GM19455 (cell line): ENCODE measurements around the gene RPH3AL.

Experiments
- ATAC-seq: cut with Tn5 transposase; IDR thresholded peaks from one replicate; pipeline ENCODE4 v1.9.1; 2021; ENCODE audit not compliant: unreplicated experiment

Gene RPH3AL

DNA sequence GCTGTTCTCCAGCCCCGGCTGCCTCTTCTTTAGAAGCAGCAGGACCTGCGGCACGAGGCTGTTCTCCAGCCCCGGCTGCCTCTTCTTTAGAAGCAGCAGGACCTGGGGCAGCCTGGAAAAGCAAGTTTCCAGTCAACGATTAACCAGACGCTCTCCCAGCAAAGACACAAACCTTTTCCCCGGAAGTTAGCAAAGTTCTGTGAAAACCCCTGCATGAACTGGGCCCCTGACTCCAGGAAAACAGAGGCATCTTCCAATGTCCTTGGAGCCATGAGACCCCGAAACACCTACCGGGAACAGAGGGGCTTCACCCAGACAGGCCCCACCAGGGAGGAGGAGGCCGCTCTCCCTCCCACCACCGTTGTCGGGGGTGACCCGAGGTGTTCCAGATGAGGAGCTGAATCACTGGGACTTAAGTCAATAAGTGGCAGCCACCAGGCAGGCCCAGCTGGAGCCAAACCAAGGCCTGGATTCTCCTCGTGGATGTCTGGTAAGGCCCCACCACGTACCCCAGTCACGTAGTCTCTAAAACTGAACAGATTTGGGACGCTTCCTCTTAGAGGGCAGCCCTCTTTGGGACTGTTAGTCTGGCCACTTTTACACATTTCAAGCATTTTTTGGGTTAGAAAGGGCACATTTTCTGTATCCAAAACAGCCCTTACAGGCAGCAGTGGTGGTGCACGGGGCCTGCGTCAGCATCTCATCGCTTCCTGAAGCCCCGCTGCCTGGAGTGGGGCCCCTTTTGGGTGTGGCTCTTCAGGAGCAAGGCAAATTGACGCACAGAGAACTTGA is at the start of gene RPH3AL:
Gene RPH3AL, minus strand, starts transcription at position 387 of the 792 bp plus-strand sequence. CDS start 25,264 bp downstream, outside the sequence.
- ATAC-seq: no peak

DNA sequence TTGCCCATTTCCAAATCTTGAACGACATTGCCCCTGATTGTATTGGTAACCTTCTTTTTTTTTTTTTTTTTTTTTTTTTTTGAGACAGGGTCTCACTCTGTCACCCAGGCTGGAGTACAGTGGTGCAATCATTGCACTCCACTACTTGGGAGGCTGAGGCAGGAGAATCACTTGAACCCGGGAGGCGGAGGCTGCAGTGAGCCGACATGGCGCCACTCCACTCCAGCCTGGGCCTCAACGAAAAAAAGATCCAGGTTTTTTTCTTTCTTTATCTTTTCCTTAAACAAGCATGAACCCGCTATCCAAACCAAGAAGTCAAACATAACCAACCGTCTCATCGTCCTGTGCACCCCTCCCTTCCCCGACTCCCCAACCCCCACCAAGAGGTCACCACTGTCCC is 47.6 kb upstream of the RPH3AL start:
- no peak for ATAC-seq

DNA sequence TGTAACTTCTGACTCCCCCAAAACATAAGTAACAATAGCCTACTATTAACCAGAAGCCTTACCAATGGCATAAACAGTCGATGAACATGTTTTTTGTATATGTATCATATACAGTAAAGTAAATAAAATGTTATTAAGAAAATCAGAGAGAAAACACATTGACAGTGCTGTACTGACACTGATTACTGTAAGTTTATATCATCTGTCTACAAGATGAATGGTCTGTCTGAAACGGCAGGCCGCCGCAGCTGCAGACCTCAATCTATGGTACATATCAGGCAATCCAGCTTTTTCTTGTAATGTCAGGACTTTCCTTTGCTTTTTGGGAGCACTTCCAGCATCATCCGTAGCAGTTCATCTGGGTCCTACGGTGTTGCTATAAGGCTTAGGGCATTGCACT is 44.2 kb upstream of the RPH3AL start:
- ATAC-seq: no peak

DNA sequence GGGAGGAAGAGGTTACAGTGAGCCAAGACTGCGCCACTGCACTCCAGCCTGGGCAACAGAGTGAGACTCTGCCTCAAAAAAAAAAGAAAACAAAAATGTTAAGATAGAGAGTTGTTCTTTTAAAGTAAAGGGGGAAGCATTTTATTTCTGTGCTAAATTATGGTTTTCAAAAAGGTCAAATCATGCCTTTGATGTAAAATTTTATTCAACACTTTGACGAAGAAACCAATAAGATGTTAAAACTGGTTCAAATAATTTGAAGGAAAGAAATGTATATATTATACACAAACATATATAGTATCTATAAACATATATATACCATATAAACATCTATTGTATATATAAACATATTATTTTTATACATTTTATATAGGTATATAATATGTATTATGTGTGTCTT is 43.4 kb upstream of the RPH3AL start:
- ATAC-seq: no peak

DNA sequence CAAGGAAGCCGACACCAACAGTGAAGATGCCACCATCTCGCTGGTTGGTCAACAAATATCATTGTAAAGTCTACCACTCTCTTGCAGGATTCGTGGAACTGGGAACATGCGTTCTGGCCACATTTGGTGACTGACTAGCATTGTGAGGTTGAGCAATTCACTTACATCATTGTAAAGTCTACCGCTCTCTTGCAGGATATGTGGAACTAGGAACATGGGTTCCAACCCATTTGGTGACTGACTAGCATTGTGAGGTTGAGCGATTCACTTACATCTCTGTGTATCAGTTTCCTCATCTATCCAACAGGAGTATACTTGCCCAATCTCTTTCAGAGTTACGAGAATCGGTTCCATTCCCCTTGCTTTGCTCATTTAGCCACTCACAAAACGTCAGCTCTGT is 42.6 kb upstream of the RPH3AL start:
- no peak for ATAC-seq

DNA sequence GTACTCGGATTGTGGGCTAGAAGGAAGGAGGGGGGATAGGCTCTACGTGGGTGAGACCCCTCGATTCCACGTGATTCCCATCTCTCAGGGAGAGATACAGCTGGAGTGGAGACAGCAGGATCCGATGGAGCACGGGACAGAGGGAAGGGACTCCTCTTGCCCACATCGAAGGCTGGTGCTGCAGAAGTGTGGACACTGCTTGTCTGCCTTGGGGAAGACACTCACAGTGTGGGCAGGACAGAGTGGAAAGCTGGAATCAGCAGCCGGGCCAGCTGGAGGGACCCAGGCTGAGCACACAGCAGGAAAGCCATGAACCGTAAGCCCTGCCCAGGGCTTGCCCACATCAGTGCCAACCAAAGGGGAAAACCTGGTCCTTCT is 42.1 kb upstream of the RPH3AL start:
- no peak for ATAC-seq

DNA sequence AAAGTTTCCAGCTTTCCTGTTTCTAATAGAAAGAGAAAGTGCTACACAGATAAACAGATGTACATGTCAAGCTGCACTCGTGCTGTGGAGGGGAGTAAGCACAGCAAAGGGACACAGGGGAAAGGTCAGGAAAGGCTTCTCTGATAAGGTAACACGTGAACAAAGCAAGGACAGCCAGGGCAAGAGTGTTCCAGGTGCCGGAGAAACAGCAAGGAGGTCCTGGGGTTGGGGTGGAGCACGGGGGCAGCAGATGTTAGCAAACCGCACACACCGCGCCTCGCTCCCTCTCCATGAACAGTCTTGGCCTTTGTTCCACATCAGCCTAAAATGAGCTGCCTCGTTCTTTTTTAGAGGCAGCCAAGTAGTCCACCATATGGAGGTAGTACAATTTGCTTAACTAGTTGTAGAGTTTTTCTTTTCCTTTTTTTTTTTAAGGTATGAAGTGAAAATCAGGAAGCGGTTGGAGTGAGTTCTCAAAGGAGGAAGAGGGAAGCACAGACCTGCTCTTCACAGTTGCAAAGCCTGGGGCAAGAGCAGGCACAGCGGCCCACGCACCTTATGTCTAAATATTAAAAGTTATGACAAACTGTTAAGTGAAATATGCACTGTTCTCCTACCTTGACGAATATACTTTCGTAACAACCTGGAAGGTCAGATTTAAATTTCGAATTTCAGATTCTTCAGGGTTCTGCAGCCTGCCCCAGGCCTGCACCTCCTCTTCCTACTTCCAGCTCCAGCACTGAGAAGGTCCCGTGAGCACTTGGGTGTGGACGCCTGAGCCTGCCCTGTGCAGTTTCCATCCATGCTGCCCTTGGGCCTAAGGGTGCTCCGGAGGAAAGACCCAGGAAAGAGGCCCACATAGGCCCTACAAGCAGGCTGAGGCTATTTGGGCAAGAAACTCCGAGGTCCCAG is 41.5 kb upstream of the RPH3AL start:
- ATAC-seq: no peak

DNA sequence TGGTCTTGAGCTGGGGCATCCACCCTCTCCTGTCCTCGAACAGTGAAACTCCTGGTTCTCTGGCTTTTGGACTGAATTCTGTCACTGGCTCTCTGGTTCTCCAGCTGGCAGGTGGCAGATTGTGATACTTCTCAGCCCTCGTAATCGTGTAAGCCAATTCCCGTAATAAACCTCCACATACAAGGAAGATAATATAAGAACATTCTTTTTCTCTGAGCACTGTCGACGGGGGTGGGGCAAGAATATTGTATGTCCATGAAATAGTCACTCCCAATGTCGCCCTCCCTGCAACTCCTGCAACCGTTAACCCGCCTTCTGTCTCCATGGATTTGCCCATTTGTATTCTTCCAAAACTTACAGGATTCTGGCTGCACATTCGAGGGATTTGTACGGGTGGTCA is 39.2 kb upstream of the RPH3AL start:
- no peak for ATAC-seq

GRCh38 chr17:390025-390424 is 37.4 kb upstream of the RPH3AL start:
- ATAC-seq: no peak

DNA sequence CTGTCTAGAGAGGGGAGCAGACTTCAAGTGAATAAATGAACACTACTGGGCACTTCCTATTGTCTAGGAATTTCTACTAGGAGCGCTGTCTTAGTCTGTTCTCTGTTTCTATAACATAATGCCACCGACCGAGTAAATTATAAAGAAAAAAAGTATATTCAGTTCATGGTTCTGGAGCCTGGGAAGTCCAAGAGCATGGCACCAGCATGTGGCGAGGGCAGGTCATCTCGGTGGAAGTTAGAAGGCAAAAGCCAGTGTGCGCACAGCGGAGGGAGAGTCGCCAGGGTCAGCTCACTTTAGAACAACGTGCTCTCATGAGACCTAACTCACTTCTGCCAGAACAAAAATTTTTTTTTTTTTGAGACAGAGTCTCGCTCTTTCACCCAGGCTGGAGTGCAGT is 35.5 kb upstream of the RPH3AL start:
- ATAC-seq: no peak

GRCh38 chr17:386141-386876 is 33.7 kb upstream of the RPH3AL start:
- no peak for ATAC-seq

DNA sequence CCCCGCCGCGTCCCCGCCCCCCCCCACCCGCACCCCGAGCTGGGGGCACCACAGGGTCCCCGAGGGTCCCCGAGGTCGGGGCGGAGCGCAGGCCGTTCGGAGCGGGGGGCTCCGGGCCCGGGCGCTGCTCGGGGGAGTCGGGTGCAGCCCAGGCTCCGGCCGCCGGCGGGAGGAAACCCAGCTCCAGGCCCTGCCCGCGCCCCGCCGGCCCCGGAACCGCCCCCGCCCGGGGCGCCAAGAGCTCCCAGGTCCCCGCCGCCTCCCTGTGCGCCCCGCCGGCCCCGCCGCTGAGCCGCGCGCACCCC is 33.2 kb upstream of the RPH3AL start:
- no peak for ATAC-seq

DNA sequence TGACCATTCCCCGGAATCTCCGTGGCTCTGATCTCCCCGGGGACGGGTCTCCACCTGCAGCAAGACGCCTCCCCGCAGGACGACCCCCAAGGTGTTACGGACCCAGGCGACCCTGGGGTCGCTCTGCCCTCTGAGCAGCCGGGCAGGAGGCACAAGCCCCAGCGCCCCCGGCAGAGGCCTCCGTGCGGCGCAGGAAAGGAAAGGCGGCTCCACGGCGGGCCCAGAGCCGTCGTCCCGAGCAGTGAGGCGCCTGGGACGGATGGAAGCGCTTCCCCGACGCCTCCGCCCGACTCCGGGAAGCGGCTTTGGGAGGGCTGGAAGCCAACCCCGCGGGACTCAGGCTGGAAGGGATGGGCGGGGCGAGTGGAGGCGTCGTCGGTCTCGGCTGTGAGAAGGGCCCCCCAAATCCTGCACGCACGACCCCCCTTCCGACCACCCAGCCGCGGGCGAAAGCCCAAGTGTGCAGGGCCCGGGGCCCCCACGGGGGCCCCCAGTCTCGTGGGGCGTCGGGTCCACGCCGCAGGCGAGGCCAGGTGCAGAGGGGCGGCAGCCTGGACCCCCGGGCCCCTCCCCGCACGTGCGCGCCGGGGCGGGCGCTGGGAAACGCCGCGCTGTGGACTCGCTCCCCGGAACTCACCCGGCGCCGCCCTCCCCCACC is 32.7 kb upstream of the RPH3AL start:
- no peak for ATAC-seq

GRCh38 chr17:384622-385177 is 32.1 kb upstream of the RPH3AL start:
- ATAC-seq: no peak

GRCh38 chr17:383771-384621 is 31.4 kb upstream of the RPH3AL start:
- ATAC-seq: no peak

DNA sequence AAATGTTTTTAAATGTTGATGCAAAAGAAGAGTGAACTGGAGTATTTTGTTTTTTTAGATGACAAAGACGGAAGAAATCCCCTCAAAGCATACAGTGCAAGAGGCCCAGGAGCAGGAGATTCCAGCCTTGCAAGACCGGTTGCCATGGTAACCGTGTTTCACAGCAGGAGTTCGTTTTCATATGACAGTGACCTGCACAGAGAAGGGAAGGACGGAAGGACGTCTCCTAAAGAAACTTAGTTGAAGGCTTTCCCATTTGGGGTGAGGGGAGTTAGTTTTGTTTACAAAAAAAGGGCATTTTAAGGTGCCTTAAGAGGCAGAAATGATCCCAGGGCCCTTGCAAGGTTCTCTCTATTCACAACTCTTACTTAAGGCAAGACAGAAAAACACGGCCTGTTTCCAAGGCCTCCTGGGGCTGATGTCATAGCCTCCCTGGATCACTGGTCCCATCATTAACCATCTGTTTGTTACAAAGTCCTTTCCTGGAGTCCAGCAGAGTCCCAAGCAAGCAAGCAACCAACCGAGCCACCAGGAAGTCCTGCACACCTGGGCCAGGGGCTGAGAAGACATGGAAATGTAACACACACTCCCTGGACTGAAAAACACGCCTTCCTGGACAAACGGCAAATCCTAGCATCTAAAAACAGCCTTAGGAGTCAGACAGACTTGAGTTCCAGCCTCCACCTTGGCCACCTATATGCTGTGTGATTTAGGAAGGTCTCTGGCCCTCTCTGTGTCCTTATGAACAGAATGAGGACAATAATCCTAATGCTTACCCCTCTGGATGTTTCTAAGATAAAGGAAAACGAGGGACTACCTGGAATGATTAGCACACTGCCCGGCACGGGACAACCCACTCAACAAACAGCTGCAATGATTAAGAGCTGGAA is 30.3 kb upstream of the RPH3AL start:
- no peak for ATAC-seq

GRCh38 chr17:381941-382643 is 29.5 kb upstream of the RPH3AL start:
- no peak for ATAC-seq

- ATAC-seq: no peak
Measured at GRCh38 chr17:381516-381915, 28.9 kb upstream of the RPH3AL start.
